KG1 (cell line): Measurements from ENCODE around the gene KATNB1.

Experiments
- DNase-seq: peaks from one replicate; lab custom pipeline; 2025; lab: John Stamatoyannopoulos, UW

KATNB1 gene

GRCh38 chr16:57756424-57757325, 21.1 kb downstream of the KATNB1 start:
- DNase-seq: no peak

GRCh38 chr16:57757326-57757786, 21.8 kb downstream of the KATNB1 start:
- peak; percentile 53 for DNase-seq

DNA sequence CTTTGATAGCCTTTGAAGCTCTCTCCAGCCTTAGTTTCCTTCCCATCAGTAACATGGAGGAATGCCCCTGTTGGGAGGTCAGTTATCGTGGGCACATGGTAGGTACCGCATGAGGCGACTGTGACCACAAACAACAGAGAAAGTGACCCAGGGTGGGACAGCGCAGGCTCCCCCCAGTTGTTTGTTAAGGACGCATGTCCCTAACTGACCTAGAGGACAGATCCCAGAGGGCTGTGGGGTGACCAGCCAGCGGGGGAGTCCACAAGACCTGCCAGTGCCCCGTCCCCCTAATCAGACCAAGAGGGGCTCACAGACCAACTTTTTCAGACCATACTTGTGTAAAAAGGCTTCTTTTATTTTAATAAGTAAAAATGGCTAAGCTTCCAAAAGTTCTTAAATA, 22.3 kb downstream of the KATNB1 start:
- no peak for DNase-seq

DNA sequence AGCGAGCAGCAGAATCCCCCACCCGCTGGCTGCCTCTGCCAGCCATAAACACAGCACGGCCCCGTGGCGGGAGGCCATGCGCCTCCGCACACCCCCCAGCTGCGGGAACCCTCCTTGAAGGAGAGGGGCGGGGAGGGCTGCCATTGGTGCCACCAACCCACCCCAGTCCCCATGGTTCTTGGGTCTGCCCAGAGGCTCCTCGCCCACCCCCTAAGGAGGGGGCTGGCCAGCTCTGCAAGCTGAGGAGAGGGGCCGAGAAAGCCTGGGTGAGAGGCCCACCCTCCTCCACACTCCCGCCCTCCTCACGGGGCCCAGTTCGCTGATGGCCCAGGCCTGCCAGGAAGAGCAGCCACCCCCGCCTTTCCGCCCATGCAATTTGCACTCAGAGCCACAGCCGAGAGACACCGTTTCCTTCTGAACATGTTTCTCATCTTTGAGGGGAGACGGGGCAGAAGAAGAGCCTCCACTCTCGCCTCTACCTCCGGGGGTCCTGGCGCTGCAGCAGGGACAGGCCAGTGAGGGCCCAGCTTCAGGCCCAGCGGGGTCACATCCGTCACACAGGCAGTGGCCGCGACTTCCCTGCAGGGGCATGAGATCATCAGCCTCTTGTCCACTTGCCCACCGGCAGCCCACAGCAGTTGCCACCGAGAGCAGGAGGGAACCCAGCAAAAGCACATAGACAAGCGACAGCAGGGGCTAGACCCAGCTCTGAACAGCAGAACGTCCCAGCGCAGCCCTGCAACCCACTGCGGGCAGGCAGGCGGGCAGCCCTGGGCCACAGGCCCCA, 23.0 kb downstream of the KATNB1 start:
- DNase-seq: no peak

DNA sequence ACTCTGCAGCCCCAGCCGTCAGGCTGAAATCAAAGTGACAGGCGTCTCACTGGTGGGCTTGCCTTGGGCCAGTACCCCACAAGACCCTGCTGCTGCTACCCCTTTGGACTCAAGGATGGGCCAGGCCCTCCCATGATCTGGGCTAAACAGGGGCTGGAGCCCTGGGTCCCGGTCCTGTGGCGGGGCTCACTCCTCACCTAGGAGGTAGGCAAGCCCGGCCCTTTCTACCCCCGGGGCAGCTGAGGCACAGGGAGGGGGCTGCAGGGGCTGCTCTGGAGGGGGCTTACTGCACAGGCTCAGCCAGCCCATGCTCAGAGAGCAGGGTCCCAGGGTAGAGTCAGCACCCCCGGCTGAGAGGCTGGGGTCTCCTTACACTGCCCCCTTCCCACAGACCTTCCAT, 23.6 kb downstream of the KATNB1 start:
- DNase-seq: no peak

DNA sequence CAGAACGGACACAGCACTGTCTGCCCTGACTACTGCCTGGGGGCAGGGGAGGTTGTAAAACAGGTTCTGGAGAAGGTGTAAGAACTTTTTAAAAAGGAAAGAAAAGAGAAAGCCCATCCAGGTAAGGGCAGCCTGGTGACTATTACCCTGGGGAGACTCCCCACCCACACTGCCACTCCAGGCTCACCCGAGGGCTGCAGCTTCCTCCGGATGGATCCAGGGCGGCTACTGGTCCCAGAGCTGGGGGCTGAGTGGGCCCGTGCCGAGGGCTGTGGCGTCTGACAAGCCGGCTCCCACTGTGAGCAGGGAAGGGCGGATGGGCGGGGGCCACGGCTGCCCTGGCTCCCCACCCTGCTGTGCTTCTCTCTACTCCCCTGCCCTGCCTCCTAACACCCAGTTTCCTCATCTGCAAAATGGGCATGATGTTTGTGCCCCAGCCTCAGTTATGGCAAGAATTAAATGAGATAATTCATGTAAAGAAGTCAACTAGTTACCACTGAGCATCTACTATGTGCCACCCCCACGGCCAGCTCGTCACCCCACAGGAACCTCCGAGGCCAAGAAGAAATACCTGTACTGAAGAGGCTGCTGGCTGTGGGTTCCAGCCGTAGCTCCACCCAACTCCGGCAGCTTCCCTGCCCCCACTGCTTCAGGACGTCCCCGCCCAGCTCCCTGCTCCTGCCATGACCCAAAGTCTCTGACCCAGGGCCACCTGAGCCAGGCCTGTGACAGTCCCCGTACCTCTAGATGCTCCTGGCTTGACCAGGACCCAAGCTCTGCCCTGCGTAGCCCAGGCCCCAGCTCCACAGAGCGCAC, 24.2 kb downstream of the KATNB1 start:
- DNase-seq: no peak

DNA sequence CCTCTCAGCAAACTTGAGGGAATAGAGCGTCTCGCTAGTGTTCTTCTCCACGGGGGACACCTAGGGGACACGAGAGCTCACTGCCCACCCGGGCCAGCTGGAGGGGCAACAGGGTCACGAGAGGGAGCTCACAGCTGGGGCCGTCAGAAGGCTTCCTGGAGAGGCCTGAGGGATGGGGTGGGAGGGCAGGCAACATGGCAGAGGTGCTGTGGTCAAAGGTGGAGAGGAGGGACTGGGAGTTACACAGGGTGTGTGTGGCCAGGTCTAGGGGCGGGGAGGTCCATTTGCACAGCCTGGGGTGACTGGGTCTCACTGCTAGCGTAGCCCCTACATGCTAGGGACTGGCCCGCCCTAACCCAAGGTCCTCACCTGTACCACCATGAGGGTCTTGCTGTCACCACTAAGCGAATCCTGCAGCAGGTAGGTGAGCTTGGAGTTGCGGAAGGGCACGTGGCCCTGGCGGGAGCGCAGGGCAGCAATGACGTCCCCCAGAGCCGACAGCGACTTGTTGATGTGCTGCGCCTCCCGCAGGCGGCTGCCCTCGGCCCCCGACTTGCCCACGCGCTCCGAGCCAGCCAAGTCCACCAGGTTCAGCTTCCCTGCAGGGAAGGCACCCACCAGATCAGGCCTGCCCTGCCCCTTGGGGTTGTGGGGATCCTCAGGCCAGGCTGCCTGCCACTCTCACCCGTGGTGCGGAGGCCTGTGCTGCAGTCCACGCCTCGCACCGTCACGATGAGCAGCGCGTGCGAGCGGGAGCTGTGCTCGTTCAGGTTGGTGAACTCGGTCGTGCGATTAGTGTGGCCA, 25.0 kb downstream of the KATNB1 start:
- no peak for DNase-seq

GRCh38 chr16:57761301-57761700, 25.7 kb downstream of the KATNB1 start:
- no peak for DNase-seq

DNA sequence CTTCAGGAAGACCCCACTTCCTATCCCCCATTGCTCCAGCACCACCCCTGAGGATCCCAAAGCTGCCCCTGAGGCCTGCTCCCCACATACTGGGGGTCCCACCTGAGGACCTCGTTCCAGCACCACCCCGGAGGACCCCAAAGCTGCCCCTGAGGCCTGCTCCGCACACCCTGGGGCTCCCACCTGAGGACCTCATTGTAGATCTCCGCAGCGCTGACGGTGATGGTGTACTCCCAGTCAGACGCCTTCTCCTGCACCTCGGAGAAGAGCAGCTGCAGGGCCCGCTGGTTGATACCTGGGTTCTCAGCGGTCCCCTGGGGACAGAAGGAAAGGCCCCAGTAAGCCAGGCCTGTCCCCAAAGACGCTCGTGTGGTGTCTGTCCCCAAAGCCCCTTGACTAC, 26.4 kb downstream of the KATNB1 start:
- DNase-seq: no peak

- no peak for DNase-seq
These were observed 26.9 kb downstream of the KATNB1 start for GRCh38 chr16:57762365-57763040.

GRCh38 chr16:57763285-57764005, 27.9 kb downstream of the KATNB1 start:
- DNase-seq: no peak

DNA sequence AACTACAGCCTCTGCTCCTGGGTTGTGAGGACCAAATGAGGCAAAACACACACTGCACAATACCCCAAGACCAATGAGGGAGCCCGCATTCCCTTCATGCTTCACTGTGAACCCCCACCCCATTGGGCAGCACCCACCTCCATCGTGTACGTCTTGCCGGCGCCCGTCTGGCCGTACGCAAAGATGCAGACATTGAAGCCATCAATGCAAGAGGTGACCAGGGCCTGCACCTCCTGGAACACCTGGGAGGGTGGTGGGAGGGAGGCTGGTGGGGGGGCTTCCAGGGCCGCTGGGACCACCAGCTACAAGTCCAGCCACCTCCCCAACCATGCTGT, 28.4 kb downstream of the KATNB1 start:
- DNase-seq: no peak

- no peak for DNase-seq
These were observed 29.0 kb downstream of the KATNB1 start for GRCh38 chr16:57764341-57765159.

DNA sequence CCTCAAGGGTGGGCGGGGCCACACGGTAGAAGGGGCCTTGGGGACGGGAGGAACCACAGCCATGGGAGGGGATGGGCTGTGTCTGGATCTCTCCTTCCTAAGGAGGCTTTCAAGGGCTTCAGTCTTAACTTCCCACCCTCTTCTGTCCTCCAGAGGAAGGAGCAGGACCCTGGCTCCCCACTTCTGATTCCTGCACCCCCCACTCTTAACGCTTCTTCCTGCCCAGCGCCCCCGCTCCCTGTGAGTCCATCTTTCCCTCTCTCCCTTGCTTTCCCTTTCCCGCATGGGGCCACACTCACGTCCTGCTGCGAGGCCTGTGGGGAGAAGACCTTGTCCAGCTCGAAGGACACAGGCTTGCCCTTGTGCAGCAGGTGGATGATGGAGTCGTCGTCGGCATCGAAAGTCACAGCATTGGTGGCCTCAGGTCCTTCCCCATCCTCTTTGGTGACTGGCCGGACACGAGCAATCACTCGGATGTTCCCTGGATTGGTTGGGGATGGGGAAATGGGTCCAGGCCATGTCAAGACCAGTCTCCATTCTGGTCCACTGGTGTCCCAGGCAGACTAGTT, 29.7 kb downstream of the KATNB1 start:
- DNase-seq: no peak

GRCh38 chr16:57766714-57767348, 31.3 kb downstream of the KATNB1 start:
- no peak for DNase-seq

- DNase-seq: no peak
These were observed 34.1 kb downstream of the KATNB1 start for GRCh38 chr16:57769541-57770145.

GRCh38 chr16:57770361-57770760, 34.8 kb downstream of the KATNB1 start:
- no peak for DNase-seq

GRCh38 chr16:57771141-57771785, 35.7 kb downstream of the KATNB1 start:
- DNase-seq: no peak
